HepG2 (cell line): ENCODE data around the gene HTRA2. TPM values are rescaled to one million over a fixed set of nuclear protein-coding genes. Genes with fewer than 3 reads are reported as not detected.

Source experiments
- BCL3 ChIP-seq: sonication (generic); formaldehyde crosslinking; IDR thresholded peaks from 2 replicates; pipeline ENCODE4 v1.5.1; 2020; ENCODE audit warnings: mild to moderate bottlenecking, missing genetic modification reagents, moderate library complexity
- CBX1 ChIP-seq: IDR thresholded peaks from one replicate; pipeline ENCODE4 v1.6.1; 2016; ENCODE audit warnings: antibody characterized with exemption, low read depth
- EZH2 ChIP-seq: conservative IDR thresholded peaks from 2 replicates; pipeline ENCODE4 v1.6.1; 2012; ENCODE audit warnings: mild to moderate bottlenecking, low read depth, low read length, moderate library complexity
- GATAD1 ChIP-seq: IDR thresholded peaks from 2 replicates; pipeline ENCODE4 v1.6.1; 2016; ENCODE audit warnings: missing genetic modification reagents, missing compliant biosample characterization
- GATAD2A ChIP-seq: IDR thresholded peaks from 2 replicates; pipeline ENCODE4 v1.6.1; 2016
- HIVEP1 ChIP-seq: sonication (generic); formaldehyde crosslinking; IDR thresholded peaks from 2 replicates; pipeline ENCODE4 v1.4.0; 2020; ENCODE audit warnings: mild to moderate bottlenecking, missing genetic modification reagents
- MZF1 ChIP-seq: sonication (generic); formaldehyde crosslinking; IDR thresholded peaks from 2 replicates; pipeline ENCODE4 v1.8.1; 2023; ENCODE audit warnings: mild to moderate bottlenecking, missing genetic modification reagents, borderline replicate concordance
- NRL ChIP-seq: sonication (generic); formaldehyde crosslinking; IDR thresholded peaks from 2 replicates; pipeline ENCODE4 v1.5.0; 2020; ENCODE audit warnings: missing genetic modification reagents, mild to moderate bottlenecking, moderate library complexity, borderline replicate concordance
- RBAK ChIP-seq: sonication (generic); formaldehyde crosslinking; IDR thresholded peaks from 2 replicates; pipeline ENCODE4 v1.5.1; 2020; ENCODE audit warnings: mild to moderate bottlenecking, missing genetic modification reagents
- REPIN1 ChIP-seq: sonication (generic); formaldehyde crosslinking; IDR thresholded peaks from 2 replicates; pipeline ENCODE4 v1.8.0; 2022; ENCODE audit warnings: missing genetic modification reagents, low read depth, mild to moderate bottlenecking, borderline replicate concordance
- SNAI1 ChIP-seq: sonication (generic); formaldehyde crosslinking; IDR thresholded peaks from 2 replicates; pipeline ENCODE4 v1.5.0; 2020; ENCODE audit warnings: mild to moderate bottlenecking, missing genetic modification reagents, borderline replicate concordance
- SNAPC5 ChIP-seq: sonication (generic); formaldehyde crosslinking; IDR thresholded peaks from 2 replicates; pipeline ENCODE4 v1.8.1; 2023; ENCODE audit warnings: mild to moderate bottlenecking, missing genetic modification reagents, borderline replicate concordance
- ZBTB3 ChIP-seq: sonication (generic); formaldehyde crosslinking; IDR thresholded peaks from 2 replicates; pipeline ENCODE4 v1.4.0; 2020; ENCODE audit warnings: low read depth, mild to moderate bottlenecking, moderate library complexity, missing genetic modification reagents, borderline replicate concordance
- ZBTB46 ChIP-seq: sonication (generic); formaldehyde crosslinking; IDR thresholded peaks from 2 replicates; pipeline ENCODE4 v1.4.0; 2020; ENCODE audit warnings: mild to moderate bottlenecking, missing genetic modification reagents, borderline replicate concordance
- ZNF260 ChIP-seq: sonication (generic); formaldehyde crosslinking; IDR thresholded peaks from 2 replicates; pipeline ENCODE4 v1.4.0; 2020; ENCODE audit warnings: missing genetic modification reagents, low read depth, mild to moderate bottlenecking, borderline replicate concordance
- ZNF276 ChIP-seq: sonication (generic); formaldehyde crosslinking; IDR thresholded peaks from 2 replicates; pipeline ENCODE4 v1.4.0; 2020; ENCODE audit warnings: mild to moderate bottlenecking, low read depth, missing genetic modification reagents
- ZNF317 ChIP-seq: sonication (generic); formaldehyde crosslinking; IDR thresholded peaks from 2 replicates; pipeline ENCODE4 v1.5.0; 2020; ENCODE audit warnings: mild to moderate bottlenecking, missing genetic modification reagents
- ZSCAN31 ChIP-seq: sonication (generic); formaldehyde crosslinking; IDR thresholded peaks from 2 replicates; pipeline ENCODE4 v1.5.0; 2020; ENCODE audit warnings: low read depth, mild to moderate bottlenecking, missing genetic modification reagents
- polyA plus RNA-seq, 8 experiments: library from polyadenylated mRNA; depleted of rRNA in 3 of 8; stranded (reverse) in 7 of 8; unstranded in 1 of 8; fragments of >200 nt; fragmentation: Illumina TruSeq in 4 of 8; extraction: Trizol in 4 of 8; gene quantifications; 2 replicates each; pipeline versions ENCODE4 v1.2.1 to v1.2.3, GENCODE V29; 2011 to 2016; ENCODE audit warnings: low read depth in 4 of 8, missing spikeins in 1 of 8, mixed read lengths in 1 of 8; ENCODE audit not compliant: insufficient read depth in 1 of 8
- total RNA-seq, 5 experiments: library from RNA; depleted of rRNA; stranded (reverse); fragments of >200 nt; fragmentation: Illumina TruSeq; extraction: Trizol; gene quantifications; 2 replicates each; pipeline ENCODE4 v1.2.3, GENCODE V29; 2016; ENCODE audit warnings: low read depth in 1 of 5
- TF ChIP-seq, protein P1 (sequence below): sonication (generic); formaldehyde crosslinking; IDR thresholded peaks from 2 replicates; pipeline ENCODE4 v1.4.0; 2020; ENCODE audit warnings: mild to moderate bottlenecking, missing genetic modification reagents
- TF ChIP-seq, protein P2 (sequence below): sonication (generic); formaldehyde crosslinking; IDR thresholded peaks from 2 replicates; pipeline ENCODE4 v1.4.0; 2020; ENCODE audit warnings: missing genetic modification reagents

The HTRA2 gene
- total and polyA plus RNA-seq, 2 of the 13 experiments (the other 11 are each of a cell fraction or from before 2014, with no cell fraction given): 47.7 to 50.3 TPM

GRCh38 chr2:74548285-74548899 lies 18.7 kb downstream of the HTRA2 start (continued):
- TF ChIP-seq BCL3: no peak
- no peak for TF ChIP-seq SNAPC5 (CRISPR knock-in tag)
- TF ChIP-seq EZH2: 0 out of 2 replicates have a peak, but pooled peaks have one; percentile 31
- 0 out of 2 replicates have a peak, but pooled peaks have one; percentile 40 for TF ChIP-seq ZNF317
- TF ChIP-seq, protein P1, sequence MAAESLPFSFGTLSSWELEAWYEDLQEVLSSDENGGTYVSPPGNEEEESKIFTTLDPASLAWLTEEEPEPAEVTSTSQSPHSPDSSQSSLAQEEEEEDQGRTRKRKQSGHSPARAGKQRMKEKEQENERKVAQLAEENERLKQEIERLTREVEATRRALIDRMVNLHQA (CRISPR knock-in tag): no peak
- TF ChIP-seq CBX1: no peak
- no peak for TF ChIP-seq ZBTB3 (CRISPR knock-in tag)
- no peak for TF ChIP-seq ZNF260 (CRISPR knock-in tag)
- TF ChIP-seq HIVEP1 (CRISPR knock-in tag): 0 out of 2 replicates have a peak, but pooled peaks have one; percentile 41
- no peak for TF ChIP-seq GATAD2A
- no peak for TF ChIP-seq MZF1 (CRISPR knock-in tag)
- 0 out of 2 replicates have a peak, but pooled peaks have one; percentile 46 for TF ChIP-seq SNAI1 (CRISPR knock-in tag)
- TF ChIP-seq, protein P2, sequence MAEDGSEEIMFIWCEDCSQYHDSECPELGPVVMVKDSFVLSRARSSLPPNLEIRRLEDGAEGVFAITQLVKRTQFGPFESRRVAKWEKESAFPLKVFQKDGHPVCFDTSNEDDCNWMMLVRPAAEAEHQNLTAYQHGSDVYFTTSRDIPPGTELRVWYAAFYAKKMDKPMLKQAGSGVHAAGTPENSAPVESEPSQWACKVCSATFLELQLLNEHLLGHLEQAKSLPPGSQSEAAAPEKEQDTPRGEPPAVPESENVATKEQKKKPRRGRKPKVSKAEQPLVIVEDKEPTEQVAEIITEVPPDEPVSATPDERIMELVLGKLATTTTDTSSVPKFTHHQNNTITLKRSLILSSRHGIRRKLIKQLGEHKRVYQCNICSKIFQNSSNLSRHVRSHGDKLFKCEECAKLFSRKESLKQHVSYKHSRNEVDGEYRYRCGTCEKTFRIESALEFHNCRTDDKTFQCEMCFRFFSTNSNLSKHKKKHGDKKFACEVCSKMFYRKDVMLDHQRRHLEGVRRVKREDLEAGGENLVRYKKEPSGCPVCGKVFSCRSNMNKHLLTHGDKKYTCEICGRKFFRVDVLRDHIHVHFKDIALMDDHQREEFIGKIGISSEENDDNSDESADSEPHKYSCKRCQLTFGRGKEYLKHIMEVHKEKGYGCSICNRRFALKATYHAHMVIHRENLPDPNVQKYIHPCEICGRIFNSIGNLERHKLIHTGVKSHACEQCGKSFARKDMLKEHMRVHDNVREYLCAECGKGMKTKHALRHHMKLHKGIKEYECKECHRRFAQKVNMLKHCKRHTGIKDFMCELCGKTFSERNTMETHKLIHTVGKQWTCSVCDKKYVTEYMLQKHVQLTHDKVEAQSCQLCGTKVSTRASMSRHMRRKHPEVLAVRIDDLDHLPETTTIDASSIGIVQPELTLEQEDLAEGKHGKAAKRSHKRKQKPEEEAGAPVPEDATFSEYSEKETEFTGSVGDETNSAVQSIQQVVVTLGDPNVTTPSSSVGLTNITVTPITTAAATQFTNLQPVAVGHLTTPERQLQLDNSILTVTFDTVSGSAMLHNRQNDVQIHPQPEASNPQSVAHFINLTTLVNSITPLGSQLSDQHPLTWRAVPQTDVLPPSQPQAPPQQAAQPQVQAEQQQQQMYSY (CRISPR knock-in tag): peak; percentile 72; the same call in 1 of the 2 replicates
- no peak for TF ChIP-seq NRL (CRISPR knock-in tag)
- no peak for TF ChIP-seq RBAK
- 0 out of 2 replicates have a peak, but pooled peaks have one; percentile 12 for TF ChIP-seq ZBTB46 (CRISPR knock-in tag)
- no peak for TF ChIP-seq ZSCAN31 (CRISPR knock-in tag)
- no peak for TF ChIP-seq REPIN1
- no peak for TF ChIP-seq GATAD1 (CRISPR knock-in tag)
- no peak for TF ChIP-seq ZNF276 (CRISPR knock-in tag)
